NCI-H526 treated with DMSO at 0.1 percent for 48 hours (cell line): ENCODE measurements around the gene MRPS12.

Source experiments
- DNase-seq: peaks from one replicate; lab custom pipeline; 2025; lab: John Stamatoyannopoulos, UW

The MRPS12 gene

GRCh38 chr19:38911388-38912001 is 19.2 kb upstream of the MRPS12 start:
- no peak for DNase-seq

- DNase-seq: no peak
These were observed 17.9 kb upstream of the MRPS12 start for GRCh38 chr19:38912600-38913514.

- DNase-seq: no peak
These were observed 16.8 kb upstream of the MRPS12 start for GRCh38 chr19:38913958-38914357.

- no peak for DNase-seq
These were observed 15.1 kb upstream of the MRPS12 start for GRCh38 chr19:38915329-38916321.

- no peak for DNase-seq
These were observed 13.2 kb upstream of the MRPS12 start for GRCh38 chr19:38917516-38917915.

- DNase-seq: no peak
These were observed 12.7 kb upstream of the MRPS12 start for GRCh38 chr19:38917921-38918491.

GRCh38 chr19:38918526-38918925 is 12.2 kb upstream of the MRPS12 start:
- DNase-seq: no peak

- DNase-seq: no peak
These were observed 10.7 kb upstream of the MRPS12 start for GRCh38 chr19:38919837-38920601.

- DNase-seq: no peak
These were observed 9.9 kb upstream of the MRPS12 start for GRCh38 chr19:38920602-38921419.

- DNase-seq: no peak
These were observed 9.1 kb upstream of the MRPS12 start for GRCh38 chr19:38921420-38922274.

- DNase-seq: no peak
These were observed 8.3 kb upstream of the MRPS12 start for GRCh38 chr19:38922482-38922881.

GRCh38 chr19:38924388-38924787 is 6.4 kb upstream of the MRPS12 start:
- DNase-seq: no peak

GRCh38 chr19:38928391-38929001 is 2.2 kb upstream of the MRPS12 start:
- no peak for DNase-seq

- DNase-seq: peak; percentile 93
These were observed 592 bp upstream of the MRPS12 start, which contains the start of gene SARS2 for GRCh38 chr19:38929929-38930775. Gene SARS2, minus strand, starts transcription at chr19:38930763. Its CDS starts 27 bp downstream, at chr19:38930736.

- DNase-seq: no peak
These were observed 713 bp downstream of the MRPS12 start for GRCh38 chr19:38931521-38931793.

GRCh38 chr19:38932425-38933179 is 1.9 kb downstream of the MRPS12 start:
- no peak for DNase-seq

- no peak for DNase-seq
These were observed 2.8 kb downstream of the MRPS12 start for GRCh38 chr19:38933544-38933943.
